ENCODE results near the gene PARD3.
"Not testable (repeated sequence)": the region's sequence is repeated elsewhere in the genome, so short reads cannot be mapped to it uniquely, and the experiment has no call there.

PARD3 gene

DNA sequence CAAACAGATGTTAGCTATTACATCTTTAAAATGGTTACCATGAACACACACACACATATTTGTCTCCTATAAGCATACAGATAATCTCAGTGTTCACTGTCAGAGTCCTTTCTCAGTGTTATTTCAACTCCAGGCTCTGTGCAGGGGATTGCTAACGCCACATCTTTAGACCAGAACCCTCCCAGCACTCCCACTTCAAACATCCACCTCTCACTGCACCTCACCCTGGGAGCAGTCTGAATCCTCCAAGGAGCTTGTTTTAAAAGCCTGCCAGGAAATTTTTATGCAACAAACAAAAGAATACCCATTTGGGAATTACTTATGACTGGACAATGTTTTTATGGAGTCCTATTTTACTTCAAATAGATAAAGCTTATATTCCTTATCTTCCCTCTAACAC is 107.4 kb downstream of the PARD3 start:
- DNase-seq = no peak

DNA sequence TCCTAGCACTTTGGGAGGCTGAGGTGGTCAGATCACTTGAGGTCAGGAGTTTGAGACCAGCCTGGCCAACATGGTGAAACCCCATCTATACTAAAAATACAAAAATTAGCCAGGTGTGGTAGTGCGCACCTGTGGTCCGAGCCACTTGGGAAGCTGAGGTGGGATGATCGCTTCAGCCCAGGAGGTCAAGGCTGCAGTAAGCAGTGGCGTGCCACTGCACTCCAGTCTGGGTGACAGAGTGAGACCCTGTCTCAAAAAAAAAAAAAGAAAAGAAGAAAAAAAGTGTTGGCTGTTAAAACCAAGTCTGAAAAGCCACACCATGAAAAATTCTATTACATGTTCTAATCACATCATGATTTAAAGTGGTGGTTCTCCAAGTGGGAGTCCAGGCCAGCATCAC is 108.1 kb downstream of the PARD3 start:
- not testable (repeated sequence) for DNase-seq

DNA sequence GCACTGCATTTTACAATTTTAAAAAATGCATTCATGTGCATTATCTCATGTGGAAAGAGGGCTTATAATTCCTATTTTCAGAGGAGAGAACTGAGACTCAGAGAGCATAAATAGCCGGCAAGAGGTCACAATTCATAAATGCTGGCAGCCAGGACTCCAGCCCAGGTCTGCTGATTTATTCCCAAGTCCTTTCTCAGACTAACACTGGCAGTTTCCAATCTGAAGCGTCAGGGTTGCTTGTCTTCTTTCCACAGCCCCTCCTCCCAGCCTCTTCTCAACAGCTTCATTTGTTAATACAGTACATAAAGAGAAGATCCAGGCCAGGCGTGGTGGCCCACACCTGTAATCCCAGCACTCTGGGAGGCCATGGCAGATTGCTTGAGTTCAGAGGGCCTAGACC is 108.9 kb downstream of the PARD3 start:
- no peak for DNase-seq

DNA sequence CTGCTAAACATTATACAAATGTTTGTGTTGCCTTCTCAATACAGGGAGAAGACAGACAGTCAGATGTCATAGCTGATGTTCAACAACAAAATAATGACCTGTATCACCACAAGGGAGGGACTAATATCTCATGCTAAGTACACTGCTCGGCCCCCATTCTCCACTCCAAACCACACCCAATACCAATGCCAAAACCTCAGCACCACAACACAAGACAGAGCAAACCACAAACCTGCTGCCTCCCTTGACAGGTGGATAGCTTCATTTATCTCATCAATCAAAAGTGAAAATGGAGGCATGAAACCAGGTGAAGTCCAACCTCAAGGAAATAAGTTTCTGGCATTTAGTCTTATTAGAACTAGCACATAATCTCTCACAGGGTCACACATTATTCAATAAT is 109.5 kb downstream of the PARD3 start:
- no peak for DNase-seq

DNA sequence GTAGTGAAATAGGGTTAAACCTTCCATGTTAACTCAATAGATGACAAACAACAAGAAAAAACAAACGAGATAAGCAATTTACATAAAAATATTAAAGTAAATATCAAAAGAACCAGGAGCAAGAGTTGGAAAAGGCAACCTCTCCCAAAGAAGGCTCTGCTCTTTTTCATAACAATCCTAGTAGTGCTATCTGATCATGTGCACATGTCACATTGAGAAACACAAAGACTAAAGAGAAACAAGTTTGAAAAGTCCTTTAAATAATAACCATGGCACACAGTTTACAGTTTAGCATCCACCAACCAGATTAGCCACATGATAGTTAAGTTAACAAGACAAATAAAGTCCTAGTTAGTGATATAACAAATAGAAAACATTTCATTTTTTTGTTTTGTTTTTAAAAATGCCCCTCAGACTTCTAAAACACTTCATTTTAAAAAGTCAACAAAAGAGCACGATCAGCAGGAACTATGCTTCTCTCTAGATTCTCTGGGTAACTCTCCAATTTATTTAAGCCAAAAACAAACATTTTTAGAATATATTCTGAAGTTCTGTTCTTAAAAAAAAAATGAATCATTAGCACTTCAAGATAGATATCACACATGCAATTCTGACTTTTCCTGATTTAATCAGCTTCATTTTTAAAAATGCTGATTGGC is 110.4 kb downstream of the PARD3 start:
- no peak for DNase-seq

DNA sequence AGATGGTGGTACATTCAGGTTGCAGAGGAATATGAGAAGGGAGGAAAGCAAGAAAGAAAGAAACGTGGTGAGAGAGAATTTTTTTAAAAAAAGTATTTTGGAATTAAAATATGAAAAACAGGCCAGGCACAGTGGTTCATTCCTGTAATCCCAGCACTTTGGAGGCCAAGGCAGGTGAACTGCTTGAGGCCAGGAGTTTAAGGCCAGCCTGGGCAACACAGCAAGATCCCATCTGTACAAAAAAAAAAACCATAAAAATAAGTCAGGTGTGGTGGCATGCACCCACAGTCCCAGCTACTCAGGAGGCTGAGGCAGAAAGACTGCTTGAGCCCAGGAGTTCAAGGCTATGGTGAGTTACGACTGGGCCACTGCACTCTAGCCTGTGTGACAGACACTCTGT is 112.1 kb downstream of the PARD3 start:
- no peak for DNase-seq

DNA sequence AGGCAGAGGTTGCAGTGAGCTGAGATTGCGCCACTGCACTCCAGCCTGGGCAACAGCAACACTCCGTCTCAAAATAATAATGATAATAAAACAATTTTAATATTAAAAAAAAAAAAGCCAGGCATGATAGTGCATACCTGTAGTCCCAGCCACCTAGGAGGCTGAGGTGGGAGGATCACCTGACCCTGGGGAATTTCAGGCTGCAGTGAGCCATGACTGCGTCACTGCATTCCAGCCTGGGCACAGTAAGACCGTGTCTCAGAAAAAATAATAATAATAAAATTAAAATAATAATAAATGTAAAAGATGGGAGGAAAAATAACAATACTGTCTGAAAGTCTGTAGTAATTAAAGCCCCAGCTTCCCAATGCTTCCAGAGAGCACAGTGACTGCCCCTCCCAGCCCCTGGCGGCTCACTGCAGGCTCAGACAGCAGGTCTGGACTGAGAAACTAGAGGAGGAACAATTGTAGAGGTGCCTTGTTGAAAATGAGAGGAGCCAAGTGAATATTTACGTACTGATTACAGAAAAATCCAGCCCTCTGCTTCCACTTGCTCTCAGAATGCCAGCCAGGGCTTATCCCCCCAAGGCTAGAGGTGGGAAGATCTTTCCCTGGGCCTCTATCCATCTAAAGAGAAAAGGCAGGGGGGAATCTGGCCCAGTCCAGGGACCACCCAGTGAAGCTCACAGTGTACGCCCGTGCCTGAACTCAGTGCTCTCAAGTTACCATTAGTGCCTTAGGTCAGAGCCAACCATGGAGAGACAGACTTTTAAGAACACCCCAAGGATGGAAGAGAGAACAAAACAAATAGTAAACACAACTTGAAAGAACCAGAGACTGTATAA is 112.8 kb downstream of the PARD3 start:
- DNase-seq = no peak

DNA sequence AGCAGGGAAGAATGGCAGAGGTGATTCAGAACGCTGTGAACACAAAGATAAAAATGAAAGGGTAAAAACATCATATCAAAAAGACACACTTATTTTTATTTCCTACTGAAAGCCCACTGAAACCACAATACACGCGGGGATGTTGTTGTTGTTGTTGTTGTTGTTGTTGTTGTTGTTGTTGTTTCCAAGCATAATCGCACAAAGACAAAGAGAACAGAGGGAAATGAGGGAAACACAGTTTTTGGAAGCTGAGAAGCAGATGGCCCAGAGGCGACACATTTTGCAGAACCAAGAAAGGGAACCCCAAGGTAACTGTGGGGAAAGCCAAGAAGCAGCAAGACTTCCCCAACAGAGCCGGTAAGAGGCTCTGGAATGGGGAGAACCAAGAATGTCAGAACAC is 113.9 kb downstream of the PARD3 start:
- no peak for DNase-seq

DNA sequence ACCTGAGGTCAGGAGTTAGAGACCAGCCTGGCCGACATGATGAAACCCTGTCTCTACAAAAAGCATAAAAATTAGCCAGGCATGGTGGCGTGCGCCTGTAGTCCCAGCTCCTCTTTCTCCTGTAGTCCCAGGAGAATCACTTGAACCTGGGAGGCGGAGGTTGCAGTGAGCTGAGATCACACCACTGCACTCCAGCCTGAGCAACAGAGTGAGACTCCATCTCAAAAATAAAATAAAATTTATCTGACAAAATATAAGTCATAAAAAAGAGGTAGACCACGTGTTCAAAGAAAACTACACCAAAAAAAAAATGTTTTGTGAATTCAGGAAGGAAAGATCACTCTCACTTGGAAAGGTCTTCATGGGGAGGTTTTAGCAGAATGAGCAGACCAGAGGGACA is 114.3 kb downstream of the PARD3 start:
- not testable (repeated sequence) for DNase-seq

DNA sequence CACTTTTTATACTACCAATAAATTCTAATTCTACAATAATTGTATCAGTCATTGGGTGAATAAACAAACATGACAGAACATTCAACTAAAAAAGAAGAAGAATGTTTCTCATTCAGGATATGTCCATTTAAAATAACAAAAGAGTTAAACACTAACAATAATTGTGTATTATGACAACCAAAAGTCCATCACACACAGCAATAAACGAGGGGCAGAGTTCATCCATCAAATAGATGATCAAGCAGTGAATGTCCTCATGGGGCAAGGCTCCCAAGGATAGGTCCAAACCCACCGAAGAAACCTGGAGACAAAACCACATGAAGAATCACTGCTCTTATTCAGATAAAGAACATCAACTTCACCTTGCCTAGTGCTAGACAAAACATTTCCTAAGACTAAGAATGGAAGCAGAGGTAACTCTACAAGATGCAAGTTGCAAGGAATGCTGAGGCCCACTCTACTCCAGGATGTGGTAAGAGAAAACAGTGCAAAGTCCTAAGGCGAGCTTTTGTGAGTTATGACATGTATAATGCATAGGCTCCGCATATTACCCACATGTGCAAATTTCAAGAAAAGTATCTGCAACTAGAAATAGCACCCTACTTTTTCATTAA is 115.1 kb downstream of the PARD3 start:
- DNase-seq = no peak

DNA sequence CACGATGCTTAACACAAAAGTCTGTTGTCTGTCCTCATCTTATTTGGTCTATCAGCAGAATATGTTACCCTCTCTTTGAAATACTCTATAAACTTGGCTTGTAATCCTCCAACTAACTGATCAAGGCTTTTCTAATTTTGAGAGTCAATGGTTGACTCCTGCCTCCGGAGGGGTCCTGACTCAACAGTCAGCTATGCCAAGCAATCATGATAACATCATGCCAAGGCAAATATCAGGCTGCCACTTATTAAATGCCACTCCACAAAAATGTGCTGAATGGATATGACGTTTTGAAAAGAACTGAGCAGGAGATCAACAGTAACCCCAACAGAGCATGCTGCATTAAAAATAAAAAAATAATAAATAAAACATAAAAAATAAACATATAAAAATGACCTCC is 116.1 kb downstream of the PARD3 start:
- DNase-seq = no peak

DNA sequence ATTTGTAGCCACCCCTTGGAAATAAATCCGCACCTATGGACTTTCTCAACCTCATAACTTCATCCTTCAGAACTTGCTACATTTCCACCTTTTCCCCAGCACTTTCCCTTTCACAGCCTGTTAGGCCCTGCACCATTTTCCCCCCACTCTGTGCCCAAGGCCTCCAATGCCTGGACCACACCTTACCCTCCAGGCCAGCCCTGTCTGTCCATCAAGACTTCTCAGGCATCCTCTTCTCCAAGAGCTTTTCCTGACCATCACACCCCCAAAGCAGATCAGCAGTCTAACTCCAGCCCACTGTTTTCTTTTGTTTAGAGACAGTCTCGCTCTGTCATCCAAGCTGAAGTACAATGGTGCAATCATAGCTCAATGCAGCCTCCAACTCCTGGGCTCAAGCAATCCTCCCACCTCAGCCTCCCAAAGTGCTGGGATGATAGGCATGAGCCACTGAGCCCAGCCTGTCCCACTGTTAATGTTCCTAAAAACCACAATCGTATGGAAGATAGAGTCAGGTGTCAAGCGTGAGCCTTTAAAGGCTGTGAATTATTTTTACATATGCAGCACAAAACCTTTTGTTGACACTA is 116.8 kb downstream of the PARD3 start:
- no peak for DNase-seq

DNA sequence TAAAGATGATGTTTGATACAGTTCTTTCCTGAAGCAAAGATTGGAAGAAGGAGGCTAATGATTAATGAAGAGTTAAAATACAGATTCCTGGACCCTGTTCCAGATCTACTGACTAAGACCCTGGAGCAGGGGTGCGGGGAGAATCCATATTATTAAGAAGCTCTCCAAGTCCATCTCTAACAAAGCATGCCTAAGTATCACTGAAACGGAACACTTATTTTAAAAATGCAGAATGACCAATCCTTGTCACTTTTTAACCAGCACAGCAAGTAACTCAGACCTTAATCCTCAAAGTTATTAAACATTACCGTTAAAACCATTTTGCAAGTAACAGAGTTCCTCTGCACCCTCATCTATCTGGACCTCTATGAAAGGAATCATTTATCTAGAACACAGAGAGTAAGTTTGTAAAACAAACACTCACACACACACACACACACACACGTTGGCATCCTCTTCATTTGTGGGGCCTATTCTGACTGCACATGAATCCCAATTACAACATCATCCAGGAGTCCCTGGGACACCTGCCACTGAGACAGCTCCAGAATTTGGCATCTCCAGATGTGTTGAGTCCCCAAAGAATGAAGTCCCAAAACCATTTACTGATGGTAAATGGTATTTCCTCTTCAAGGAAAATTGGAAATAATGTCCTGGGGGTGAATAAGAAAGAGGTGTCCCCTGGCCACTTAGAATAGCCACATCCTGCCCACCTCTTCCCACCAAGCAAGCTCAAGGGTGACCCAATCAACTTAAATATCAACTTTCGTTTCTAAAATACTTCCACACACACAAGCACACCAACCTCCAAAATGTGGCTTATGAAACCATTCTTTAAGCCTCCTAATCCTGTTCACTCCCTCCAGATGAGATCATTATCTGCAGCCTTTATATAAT is 117.5 kb downstream of the PARD3 start:
- no peak for DNase-seq

DNA sequence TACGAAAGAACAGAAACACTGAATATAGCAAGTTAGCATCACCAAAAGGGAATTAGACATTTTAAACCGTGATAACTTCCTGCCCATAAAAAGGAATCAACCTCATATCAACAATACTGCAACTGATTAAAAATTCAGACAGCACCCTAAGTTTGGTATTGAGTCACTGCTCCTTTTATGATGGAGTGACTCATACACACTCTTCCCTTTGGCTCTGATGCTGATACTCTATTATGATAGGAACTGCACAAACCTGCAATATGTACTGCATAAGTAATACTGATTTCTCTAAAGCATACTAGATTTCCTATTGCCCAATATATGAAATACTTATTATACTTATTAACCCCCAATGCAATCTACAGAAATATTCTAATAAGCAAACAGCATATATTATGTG is 118.7 kb downstream of the PARD3 start:
- no peak for DNase-seq

DNA sequence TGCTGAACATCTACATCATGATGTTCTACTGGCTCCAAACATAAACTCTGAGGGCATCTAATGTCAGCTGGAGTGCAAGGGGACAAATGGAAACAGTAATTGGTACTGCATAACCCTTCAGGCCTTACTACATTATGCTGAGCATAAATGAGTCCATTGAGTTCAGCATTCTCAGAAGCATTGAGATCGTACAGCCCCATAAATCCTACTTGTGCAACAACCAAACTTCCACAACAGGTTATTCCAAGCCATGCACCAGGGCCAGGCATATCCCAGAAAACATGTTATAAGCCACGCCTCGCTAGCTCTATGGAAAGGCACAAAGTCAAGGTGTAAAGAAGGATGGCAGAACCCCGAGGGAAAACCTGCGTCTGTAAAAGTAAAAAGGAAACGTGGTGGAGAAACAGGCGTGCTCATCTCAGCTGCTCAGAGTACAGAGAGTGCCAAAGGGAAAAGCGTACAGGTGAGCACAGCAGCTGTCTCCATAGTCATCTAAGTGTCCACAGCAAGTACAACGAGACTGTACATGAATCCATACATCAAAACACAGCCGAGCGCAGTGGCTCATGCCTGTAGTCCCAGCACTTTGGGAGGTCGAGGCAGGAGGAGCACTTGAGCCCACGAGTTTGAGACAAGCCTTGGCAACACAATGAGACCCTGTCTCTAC is 124.6 kb downstream of the PARD3 start:
- DNase-seq = no peak

DNA sequence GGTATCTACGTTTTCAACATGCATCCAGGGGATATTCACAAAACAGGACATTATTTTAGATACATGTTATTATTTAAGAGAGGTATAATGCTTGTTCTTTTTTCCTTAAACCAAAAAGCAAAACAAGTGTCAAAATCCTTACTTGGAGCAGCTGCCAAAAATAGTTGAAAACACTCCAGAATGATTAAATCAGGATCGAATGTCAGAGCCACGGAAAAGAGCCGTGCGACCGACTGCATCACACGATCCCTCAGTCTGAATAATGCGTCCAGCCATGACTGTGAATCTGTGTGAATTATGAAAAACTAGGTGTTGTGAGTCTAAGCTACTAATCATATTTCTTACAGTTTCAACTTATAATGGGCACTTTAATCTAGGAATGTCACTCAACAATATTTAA is 126.0 kb downstream of the PARD3 start:
- no peak for DNase-seq

DNA sequence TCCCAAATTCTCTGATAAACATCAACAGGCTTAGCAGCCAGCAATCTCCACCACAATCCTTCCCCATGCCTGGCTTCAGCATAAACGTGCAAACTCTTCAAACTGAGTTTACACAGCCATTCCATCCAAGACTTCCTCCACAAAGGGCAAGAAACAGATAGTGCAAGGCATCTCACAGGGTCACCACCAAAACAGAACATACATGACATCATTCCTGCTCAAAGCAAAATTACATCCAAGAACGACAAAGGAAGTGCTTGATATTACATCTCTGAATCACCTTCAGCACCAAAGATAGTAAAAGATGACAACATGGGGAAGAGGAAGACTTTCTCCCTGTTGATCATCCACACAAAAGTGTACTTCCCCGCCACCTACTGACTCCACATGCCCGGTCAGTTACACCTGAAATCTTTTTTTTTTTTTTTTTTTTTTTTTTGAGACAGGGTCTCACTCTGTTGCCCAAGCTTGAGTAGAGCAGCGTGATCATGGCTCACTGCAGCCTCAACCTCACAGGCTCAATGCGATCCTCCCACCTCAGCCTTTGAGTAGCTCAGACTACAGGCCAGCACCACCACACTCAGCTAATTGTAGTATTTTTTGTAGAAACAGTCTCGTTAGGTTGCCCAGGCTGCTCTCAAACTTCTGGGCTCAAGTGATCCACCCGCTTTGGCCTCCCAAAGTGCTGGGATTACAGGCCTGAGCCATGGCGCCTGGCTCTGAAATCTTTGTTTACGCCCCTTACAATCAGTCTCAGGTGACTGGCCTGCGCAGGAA is 127.5 kb downstream of the PARD3 start:
- DNase-seq = no peak

DNA sequence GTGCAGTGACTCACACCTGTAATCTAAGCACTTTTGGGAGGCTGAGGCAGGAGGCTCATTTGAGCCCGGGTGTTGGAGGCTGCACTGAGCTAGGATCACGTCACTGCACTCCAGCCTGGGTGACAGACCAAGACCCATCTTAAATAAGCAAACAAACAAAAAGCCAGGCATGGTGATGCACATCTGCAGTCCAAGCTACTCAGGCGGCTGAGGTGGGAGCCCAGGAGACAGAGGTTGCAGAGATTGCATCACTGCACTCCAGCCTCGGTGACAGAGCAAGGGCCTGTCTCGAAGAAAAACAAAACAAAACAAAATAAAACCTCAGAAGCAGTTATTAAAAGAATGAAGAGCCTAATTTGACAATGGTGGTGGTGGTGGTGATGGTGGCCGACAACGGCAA is 132.5 kb downstream of the PARD3 start:
- no peak for DNase-seq

DNA sequence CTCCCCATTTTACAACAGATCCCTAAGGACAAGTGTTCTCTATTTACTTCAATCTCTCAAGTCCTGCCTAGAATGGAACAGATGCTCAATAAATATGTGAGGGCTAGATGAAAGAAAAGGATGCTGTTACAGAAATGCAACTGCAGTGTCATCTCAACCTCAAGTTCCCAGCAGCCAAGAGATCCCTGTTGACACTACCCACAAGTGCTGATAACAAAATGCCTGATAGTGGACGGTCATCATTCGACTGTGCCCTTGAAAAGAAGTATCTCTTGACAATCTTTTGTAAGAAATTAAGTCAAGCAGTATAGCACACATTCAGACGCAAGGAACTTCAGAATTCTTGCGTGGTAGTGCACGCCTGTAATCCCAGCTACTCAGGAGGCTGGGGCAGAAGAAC is 133.2 kb downstream of the PARD3 start:
- no peak for DNase-seq

DNA sequence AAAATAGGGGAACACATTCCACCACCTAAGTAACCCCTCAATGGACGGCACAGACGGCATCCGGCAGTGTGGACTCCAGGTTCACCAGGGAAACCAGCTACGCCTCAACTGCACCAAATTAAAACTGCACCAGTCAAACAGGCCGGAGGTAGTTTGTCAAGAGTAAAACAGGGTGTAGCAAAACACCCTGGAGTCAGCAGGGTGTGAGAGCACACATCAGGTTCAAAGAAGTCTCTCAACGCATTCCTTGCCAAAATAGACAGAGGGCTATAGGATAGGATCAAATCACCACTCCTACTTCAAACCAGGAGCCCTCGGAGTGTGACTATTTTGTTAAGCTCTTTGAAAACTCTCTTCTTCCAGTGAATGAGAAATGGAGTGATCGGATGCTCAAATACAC is 135.9 kb downstream of the PARD3 start:
- no peak for DNase-seq

DNA sequence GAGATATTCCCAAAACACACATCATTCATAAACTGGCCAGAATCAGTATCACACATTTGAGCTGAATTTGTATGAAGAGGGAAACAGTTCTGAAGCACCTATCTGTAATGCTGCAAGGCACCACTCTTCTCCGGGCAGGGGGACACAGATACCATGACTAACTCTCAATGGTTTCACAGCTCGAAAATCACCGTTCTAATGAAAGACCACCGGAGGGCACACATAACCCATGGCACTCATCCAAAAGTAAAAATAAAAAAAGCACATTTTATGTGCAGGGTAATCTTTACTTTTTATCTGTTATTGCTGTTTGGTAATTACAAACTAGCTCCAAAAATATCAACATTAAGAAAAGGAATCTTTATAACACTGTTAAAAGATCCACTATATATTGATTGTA is 137.5 kb downstream of the PARD3 start:
- DNase-seq = no peak
